Measurements from ENCODE around the gene ODC1.
"Not testable (repeated sequence)": the region's sequence is repeated elsewhere in the genome, so short reads cannot be mapped to it uniquely, and the experiment has no call there.

Gene ODC1

GRCh38 chr2:10452956-10453904, 5.1 kb upstream of the ODC1 start:
- no peak for DNase-seq (ENCODE audit: low read depth in 2 of 2)

GRCh38 chr2:10452312-10452711, 4.2 kb upstream of the ODC1 start:
- no peak for DNase-seq (ENCODE audit: low read depth in 2 of 2)

GRCh38 chr2:10451819-10452218, 3.7 kb upstream of the ODC1 start:
- no peak for DNase-seq (ENCODE audit: low read depth in 2 of 2)

- DNase-seq (ENCODE audit: low read depth in 2 of 2), result no peak
Measured at GRCh38 chr2:10449838-10450691, 1.9 kb upstream of the ODC1 start.

- no peak for DNase-seq (ENCODE audit: low read depth in 2 of 2)
Measured at GRCh38 chr2:10449486-10449831, 1.3 kb upstream of the ODC1 start.

DNA sequence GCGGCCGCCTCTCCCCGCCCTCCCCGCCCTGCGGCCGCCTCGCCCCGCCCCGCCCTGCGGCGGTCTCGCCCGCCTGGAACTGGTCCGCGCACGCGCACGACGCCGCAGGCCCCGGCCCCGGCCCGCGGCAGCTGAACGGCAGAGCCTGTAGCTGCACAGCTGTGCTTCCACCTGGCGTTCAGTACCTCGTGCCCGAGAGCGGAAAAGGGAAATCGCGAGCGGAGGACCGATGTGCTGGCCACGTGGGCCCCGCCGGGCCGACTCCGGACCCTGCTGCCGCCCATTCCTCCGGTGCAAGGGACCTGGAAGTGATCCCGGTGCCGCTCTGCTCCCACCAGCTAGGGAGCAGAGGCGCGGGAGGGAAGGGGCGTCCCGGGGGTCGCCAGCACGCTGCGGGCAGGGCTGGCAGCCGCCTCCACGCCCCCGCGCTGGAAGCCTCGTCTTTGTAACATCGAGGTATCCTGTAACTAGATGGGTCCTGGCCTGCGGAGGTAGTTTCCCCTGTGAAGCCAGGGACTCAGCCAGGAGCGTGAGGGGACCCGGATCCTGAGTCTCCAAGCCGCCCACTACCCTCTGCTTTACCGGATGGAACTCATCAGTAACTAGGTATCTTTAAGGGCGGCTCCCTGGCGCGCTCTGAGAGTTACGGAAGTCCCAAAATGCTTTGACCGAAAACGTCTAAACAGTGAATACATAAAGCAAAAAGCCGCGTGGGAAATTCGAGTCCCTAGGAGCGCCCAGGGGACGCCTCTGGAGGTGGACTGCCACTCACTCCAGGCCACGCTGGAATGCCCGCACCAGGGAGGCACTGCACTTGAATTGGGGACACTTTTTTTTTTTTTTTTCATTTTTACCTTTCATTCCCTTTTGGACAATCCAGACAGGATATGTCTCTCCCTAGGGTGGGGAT, 704 bp upstream of the ODC1 start:
- DNase-seq (ENCODE audit: low read depth in 2 of 2), result peak; percentile 26 to 93

DNA sequence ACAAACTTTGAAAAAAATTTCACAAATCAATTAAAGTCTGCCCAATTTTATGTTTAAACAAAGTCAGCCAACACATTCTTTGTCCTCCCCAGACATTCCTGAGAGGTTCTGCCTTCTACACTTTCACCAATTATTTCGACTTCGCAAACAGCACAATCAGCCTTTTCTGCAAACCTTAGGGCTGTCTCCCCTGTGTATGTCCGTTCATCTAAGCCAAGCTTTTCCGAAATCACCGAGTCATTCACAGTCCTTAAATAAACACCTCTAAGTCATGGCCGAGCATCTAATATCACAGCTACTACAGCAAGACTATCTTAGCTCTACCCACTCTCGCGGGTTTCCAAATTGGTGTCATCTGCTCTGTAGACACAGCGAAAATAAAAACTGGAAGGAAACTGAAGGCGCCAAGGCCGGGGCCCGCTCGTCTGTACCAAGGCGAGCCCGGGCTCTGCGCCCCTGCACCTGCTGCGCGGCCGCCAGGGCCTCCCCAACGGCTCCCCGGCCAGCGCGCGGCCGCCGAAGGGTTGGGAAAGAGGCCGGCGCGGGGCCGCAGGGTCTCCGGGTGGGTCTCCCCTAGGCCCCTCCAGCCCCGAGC, 730 bp downstream of the ODC1 start:
- DNase-seq (ENCODE audit: low read depth in 2 of 2), result peak in 1 of 2 donors; percentile 28

DNA sequence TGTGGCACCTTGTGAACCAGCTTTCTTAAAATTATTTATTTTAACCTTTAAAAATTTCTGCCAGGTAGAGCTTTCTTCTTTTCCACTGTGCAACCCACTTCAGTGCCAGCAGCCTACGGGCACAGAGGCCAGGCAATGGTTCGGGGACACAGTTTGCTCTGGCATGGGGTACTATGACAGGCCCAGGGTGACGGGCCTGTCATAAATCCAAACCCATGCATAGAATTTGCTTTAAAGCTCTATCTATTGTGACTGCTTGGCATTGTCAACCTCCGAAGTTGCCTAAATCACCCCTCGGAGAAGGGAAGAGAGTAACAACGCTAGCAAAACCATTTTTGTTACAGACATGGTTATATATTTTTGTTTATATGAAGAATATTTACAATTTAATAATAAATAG, 1.5 kb downstream of the ODC1 start:
- no peak for DNase-seq (ENCODE audit: low read depth in 2 of 2)

- peak; percentile 44 to 61 for DNase-seq (ENCODE audit: low read depth in 2 of 2)
Measured at GRCh38 chr2:10444463-10444862, 3.7 kb downstream of the ODC1 start.

- DNase-seq (ENCODE audit: low read depth in 2 of 2), result not testable (repeated sequence)
Measured at GRCh38 chr2:10442469-10443126, 5.5 kb downstream of the ODC1 start.

GRCh38 chr2:10441948-10442347, 6.2 kb downstream of the ODC1 start:
- DNase-seq (ENCODE audit: low read depth in 2 of 2), result no peak

DNA sequence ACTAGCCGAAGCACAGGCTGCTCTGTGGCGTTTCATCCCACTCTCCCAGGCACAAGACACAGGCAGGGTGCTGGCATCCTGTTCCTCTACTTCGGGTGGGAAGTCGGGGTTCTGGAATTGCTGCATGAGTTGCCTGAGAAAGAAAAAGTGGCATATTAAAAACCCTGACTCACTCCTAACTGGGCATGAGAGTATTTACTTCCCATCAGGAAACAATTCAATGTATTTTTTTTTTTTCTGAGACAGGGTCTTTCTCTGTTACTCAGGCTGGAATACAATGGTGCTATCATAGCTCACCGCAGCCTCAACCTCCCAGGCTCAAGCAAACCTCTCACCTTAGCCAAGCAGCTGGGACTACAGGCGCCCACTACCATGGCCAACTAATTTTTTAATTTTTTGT, 7.4 kb downstream of the ODC1 start:
- DNase-seq (ENCODE audit: low read depth in 2 of 2), result no peak

GRCh38 chr2:10439971-10440370, 8.2 kb downstream of the ODC1 start:
- no peak for DNase-seq (ENCODE audit: low read depth in 2 of 2)

GRCh38 chr2:10439185-10439879, 8.8 kb downstream of the ODC1 start:
- no peak for DNase-seq (ENCODE audit: low read depth in 2 of 2)

GRCh38 chr2:10438688-10439087, 9.4 kb downstream of the ODC1 start:
- no peak for DNase-seq (ENCODE audit: low read depth in 2 of 2)

DNA sequence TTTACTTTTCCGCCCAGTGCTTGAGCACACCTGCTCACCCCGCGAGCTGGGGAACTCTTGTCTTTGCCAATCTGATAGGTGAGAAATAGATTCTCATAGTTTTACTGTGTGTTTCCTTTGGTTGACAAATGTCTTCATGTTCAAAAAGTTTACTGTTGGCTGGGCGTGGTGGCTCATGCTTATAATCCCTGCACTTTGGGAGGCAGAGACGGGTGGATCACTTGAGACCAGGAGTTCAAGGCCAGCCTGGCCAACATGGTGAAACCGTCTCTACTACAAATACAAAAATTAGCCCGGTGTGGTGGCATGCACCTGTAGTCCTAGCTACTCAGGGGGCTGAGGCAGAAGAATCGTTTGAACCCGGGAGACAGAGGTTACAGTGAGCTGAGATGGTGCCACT, 10.3 kb downstream of the ODC1 start:
- no peak for DNase-seq (ENCODE audit: low read depth in 2 of 2)

DNA sequence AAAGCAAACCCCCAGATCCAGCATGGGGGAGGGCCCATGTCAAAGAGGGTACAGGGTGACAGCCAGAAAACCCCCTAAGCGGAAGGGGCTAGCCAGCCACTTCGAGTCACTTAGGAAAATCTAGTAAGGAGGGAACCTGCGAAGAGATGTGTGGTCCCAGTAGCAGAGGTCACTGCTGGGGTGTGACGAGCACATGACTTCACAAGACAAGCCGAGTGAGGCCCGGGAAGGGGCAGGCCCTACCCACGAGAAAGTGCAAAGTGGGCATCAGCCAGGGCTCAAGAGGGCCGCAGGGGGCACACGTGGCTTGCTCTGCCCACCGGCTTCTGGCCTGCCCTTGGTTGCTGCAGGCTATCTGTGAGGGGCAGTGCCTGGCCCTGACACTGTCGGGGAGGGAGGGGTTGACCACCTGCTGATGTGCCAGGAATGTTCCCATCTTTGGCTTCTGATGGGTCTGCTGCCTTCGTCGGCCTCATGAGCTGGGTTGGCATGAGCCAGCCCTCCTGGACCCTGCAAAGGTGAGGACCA, 11.5 kb downstream of the ODC1 start:
- no peak for DNase-seq (ENCODE audit: low read depth in 2 of 2)

GRCh38 chr2:10435820-10436204, 12.3 kb downstream of the ODC1 start:
- DNase-seq (ENCODE audit: low read depth in 2 of 2), result no peak

DNA sequence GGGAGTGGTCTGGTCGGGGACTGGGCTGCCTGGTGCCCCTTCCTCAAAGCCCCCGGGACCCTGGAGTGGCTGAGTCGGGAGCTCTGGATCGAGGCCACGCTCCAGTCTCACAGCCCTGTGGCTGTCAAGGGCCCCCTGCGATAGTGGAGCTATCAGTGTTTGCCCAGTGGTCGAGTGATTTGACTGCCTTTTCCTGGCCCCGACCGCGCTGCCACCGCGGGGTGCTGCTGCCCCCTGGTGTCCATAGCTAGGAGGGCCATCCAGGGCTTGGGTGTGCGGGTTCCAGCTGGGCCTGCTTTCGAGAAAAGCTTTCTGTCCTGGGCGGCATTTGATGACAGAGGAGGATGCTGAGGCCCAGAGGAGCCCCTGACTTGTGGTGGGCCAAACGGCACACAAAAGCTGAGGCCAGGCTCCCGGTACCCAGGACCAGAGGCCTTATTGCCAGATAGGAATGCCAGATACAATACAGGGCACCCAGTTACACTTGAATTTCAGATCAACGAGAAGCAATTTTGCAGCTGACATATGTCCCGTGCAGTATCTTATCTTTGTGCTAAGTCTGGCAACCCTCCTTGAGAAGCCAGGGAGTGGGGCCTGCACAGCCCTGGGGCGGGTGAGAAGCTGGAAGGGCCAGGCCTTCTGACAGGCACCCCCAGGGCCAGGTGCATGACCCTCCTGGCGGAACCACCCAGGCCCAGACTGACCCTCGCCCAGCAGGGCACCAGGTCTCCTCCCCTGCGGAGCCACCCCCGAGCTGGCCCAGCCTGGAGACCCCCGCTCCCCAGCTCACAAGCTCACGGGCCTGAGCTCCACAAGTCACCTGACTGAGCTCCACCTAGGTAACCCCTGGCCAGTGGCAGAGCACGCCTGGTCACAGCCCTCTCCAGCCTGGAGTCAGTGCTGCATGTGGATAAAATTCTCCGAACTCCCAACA, 13.0 kb downstream of the ODC1 start:
- peak; percentile 60 to 63 for DNase-seq (ENCODE audit: low read depth in 2 of 2)
